Sigmoid colon (tissue), 4 donors: ENCODE results near the gene U2SURP.

Experiments used
- CTCF ChIP-seq, 4 experiments: fragments of 450-650 bp in 3 of 4; fragments of 200-600 bp in 1 of 4; IDR thresholded peaks; one replicate each; pipeline ENCODE4 v1.5.1; 2016 to 2019; ENCODE audit warnings: antibody characterized with exemption in 4 of 4, mild to moderate bottlenecking in 3 of 4, moderate library complexity in 2 of 4
- EP300 ChIP-seq, 4 donors: sonication (generic); formaldehyde crosslinking; IDR thresholded peaks; one replicate each; pipeline ENCODE4 v1.6.1; 2017; ENCODE audit warnings: antibody characterized with exemption in 4 of 4
- POLR2A ChIP-seq, 2 donors: fragments of 450-650 bp; IDR thresholded peaks; one replicate each; pipeline ENCODE4 v1.6.1; 2016; ENCODE audit warnings: antibody characterized with exemption in 2 of 2, mild to moderate bottlenecking in 2 of 2, moderate library complexity in 2 of 2
- POLR2AphosphoS5 ChIP-seq, 4 donors: sonication (generic); formaldehyde crosslinking; IDR thresholded peaks; one replicate each; pipeline ENCODE4 v1.6.1; 2017; ENCODE audit warnings: antibody characterized with exemption in 4 of 4

- TF ChIP-seq CTCF (IDR thresholded peaks at IDR 0.05) (no peak), POLR2A (IDR thresholded peaks at IDR 0.05) (no peak), EP300 (IDR thresholded peaks at IDR 0.05) (no peak), POLR2AphosphoS5 (IDR thresholded peaks at IDR 0.05) (no peak)
These were observed 69.7 kb downstream of the U2SURP start for GRCh38 chr3:143070977-143071551.
